Measurements from ENCODE around the gene TELO2. TPM values are rescaled to one million over a fixed set of nuclear protein-coding genes. Genes with fewer than 3 reads are reported as not detected.

TELO2 gene
- total RNA-seq, 1 experiment from 2014 or later = 65.4 TPM

GRCh38 chr16:1552129-1552528 is 59.0 kb downstream of the TELO2 start:
- no TSS peak for BruUV-seq (replicated peaks)
- no peaks in the 10 kb centered on the region; the same call in 1 of the 2 replicates for H3K36me3 ChIP-seq (ENCODE audit: control insufficient read depth, insufficient read depth, low read length)
- no peak overlapping the region for H3K27ac ChIP-seq (ENCODE audit: low read length)
- POLR2A ChIA-PET = no interaction called here
- no peaks in the 10 kb centered on the region for H3K4me1 ChIP-seq (ENCODE audit: control insufficient read depth, insufficient read depth, low read length)
- H3K9me3 ChIP-seq (ENCODE audit: control insufficient read depth, insufficient read depth, low read depth, low read length) = no peaks in the 10 kb centered on the region
- no peaks in the 10 kb centered on the region for H3K27me3 ChIP-seq (ENCODE audit: control insufficient read depth, insufficient read depth, low read length)
- intact Hi-C loops (cut with micrococcal nuclease; ENCODE audit: unreplicated experiment) = no loop called here
- no peak overlapping the region for H3K4me3 ChIP-seq (ENCODE audit: low read depth in 2 of 2, low read length in 2 of 2)
- ATAC-seq (no peak), DNase-seq (ENCODE audit: low read depth, low spot score) (no peak)
- TF ChIP-seq CTCF (IDR thresholded peaks at IDR 0.05) = no peak
- TF ChIP-seq REST (IDR thresholded peaks at IDR 0.05; ENCODE audit: insufficient read depth in 1 of 2, low read depth in 2 of 2, low read length in 1 of 2) = no peak
- no peak for TF ChIP-seq SIN3A (IDR thresholded peaks at IDR 0.05; ENCODE audit: borderline replicate concordance, insufficient read depth, low read depth, low read length)
- TF ChIP-seq POLR2AphosphoS5 (IDR thresholded peaks at IDR 0.05; ENCODE audit: low read depth, low read length) = no peak
- TF ChIP-seq TCF7L2 (IDR thresholded peaks at IDR 0.05; ENCODE audit: low read depth, low read length) = no peak
- CTCF ChIA-PET = no interaction called here
- in situ Hi-C loops (cut with HindIII; ENCODE audit: low pct_unique_long_range_greater_than_20kb, low sequenced_read_pairs) = no loop called here

- no peaks in the 10 kb centered on the region for H3K4me1 ChIP-seq (ENCODE audit: control insufficient read depth, insufficient read depth, low read length)
- BruUV-seq (replicated peaks) = no TSS peak
- H3K4me3 ChIP-seq (ENCODE audit: low read depth in 2 of 2, low read length in 2 of 2) = no peak overlapping the region
- ChIA-PET POLR2A (no interaction called here), CTCF (no interaction called here)
- intact Hi-C loops (cut with micrococcal nuclease; ENCODE audit: unreplicated experiment) = no loop called here
- H3K9me3 ChIP-seq (ENCODE audit: control insufficient read depth, insufficient read depth, low read depth, low read length) = no peaks in the 10 kb centered on the region
- H3K27me3 ChIP-seq (ENCODE audit: control insufficient read depth, insufficient read depth, low read length) = no peaks in the 10 kb centered on the region
- in situ Hi-C loops (cut with HindIII; ENCODE audit: low pct_unique_long_range_greater_than_20kb, low sequenced_read_pairs) = no loop called here
- ATAC-seq (peak; percentile 52), DNase-seq (ENCODE audit: low read depth, low spot score) (no peak)
- no peak overlapping the region for H3K27ac ChIP-seq (ENCODE audit: low read length)
- TF ChIP-seq POLR2AphosphoS5 (IDR thresholded peaks at IDR 0.05; ENCODE audit: low read depth, low read length) = no peak
- no peak for TF ChIP-seq TCF7L2 (IDR thresholded peaks at IDR 0.05; ENCODE audit: low read depth, low read length)
- no peak for TF ChIP-seq REST (IDR thresholded peaks at IDR 0.05; ENCODE audit: insufficient read depth in 1 of 2, low read depth in 2 of 2, low read length in 1 of 2)
- TF ChIP-seq CTCF (IDR thresholded peaks at IDR 0.05) = no peak
- no peak for TF ChIP-seq SIN3A (IDR thresholded peaks at IDR 0.05; ENCODE audit: borderline replicate concordance, insufficient read depth, low read depth, low read length)
- H3K36me3 ChIP-seq (ENCODE audit: control insufficient read depth, insufficient read depth, low read length) = no peaks in the 10 kb centered on the region; the same call in 1 of the 2 replicates
Observed at GRCh38 chr16:1553946-1554825, 61.0 kb downstream of the TELO2 start.
